H1 (cell line): ENCODE measurements around the gene TMEM145. TPM values are rescaled to one million over a fixed set of nuclear protein-coding genes. Genes with fewer than 3 reads are reported as not detected.

Experiments
- CEBPB ChIP-seq: IDR thresholded peaks from 2 replicates; pipeline ENCODE4 v1.6.1; 2012; ENCODE audit warnings: low read depth, low read length
- CHD1 ChIP-seq: IDR thresholded peaks from 2 replicates; pipeline ENCODE4 v1.6.1; 2012; ENCODE audit warnings: low read depth, low read length, improper control_type of control experiment
- CHD2 ChIP-seq: IDR thresholded peaks from 2 replicates; pipeline ENCODE4 v1.6.1; 2012; ENCODE audit warnings: low read length, improper control_type of control experiment
- KDM4A ChIP-seq: IDR thresholded peaks from one replicate; pipeline ENCODE4 v1.7.1; 2012; ENCODE audit warnings: low read depth, mild to moderate bottlenecking, moderate library complexity, low read length, inconsistent platforms; ENCODE audit not compliant: severe bottlenecking
- RXRA ChIP-seq: IDR thresholded peaks from 2 replicates; pipeline ENCODE4 v1.6.1; 2011; ENCODE audit warnings: low read depth, mild to moderate bottlenecking, low read length, moderate library complexity; ENCODE audit not compliant: insufficient read depth
- SP2 ChIP-seq: IDR thresholded peaks from 2 replicates; pipeline ENCODE4 v1.6.1; 2012; ENCODE audit warnings: mild to moderate bottlenecking, low read length, inconsistent platforms
- TEAD4 ChIP-seq: IDR thresholded peaks from 2 replicates; pipeline ENCODE4 v1.6.1; 2012; ENCODE audit warnings: low read depth, low read length, inconsistent platforms, mixed read lengths
- polyA plus RNA-seq, 7 experiments: library from polyadenylated mRNA; depleted of rRNA in 3 of 7; stranded (reverse) in 5 of 7; unstranded in 2 of 7; fragments of >200 nt in 5 of 7; fragments of 200-250 nt in 2 of 7; gene quantifications; 1 replicate in 5 of 7; 2 replicates in 1 of 7; 4 replicates in 1 of 7; pipeline versions ENCODE4 v1.2.1 to v1.2.3, GENCODE V29; 2011 to 2013; ENCODE audit warnings: missing spikeins in 2 of 7, mixed read lengths in 2 of 7
- total RNA-seq: library from RNA; stranded (reverse); fragmentation: NEBNext Ultra II Directional; extraction: Animal tissue kit (Norgen Biotek cat#: 25700); gene quantifications from 2 replicates; pipeline ENCODE4 v1.2.1, GENCODE V29; 2021
- TF ChIP-seq, protein P1 (sequence below): fragments of 300-600 bp; sonication (generic); IDR thresholded peaks from 2 replicates; pipeline ENCODE4 v1.7.1; 2012; ENCODE audit warnings: low read length, moderate library complexity, mild to moderate bottlenecking, inconsistent platforms; ENCODE audit not compliant: insufficient replicate concordance

Gene TMEM145
- total and polyA plus RNA-seq, 2 of the 8 experiments (the other 6 are each of a cell fraction or from before 2014, with no cell fraction given) = 2.3 to 4.7 TPM

DNA sequence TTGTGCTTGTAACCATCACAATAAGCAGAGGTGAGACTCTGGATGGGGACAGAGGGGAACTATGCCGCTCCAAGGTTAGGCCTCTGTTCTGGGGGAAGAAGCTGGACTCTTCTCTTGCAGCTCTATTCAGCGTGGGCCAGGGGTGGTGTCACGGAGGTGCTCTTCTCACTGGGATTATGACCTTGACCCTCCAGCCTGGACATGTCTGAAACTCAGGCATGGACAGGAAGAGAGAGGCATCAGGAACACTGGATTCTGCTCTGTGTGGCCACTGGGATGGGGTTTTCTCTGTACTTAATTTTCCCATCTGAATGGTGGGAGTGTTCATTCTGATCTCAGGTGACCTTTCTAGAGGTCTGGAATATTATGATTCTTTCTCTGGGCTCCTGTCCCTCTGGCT lies 19.9 kb downstream of the TMEM145 start (continued):
- TF ChIP-seq KDM4A (no peak), CHD1 (no peak), CHD2 (no peak), RXRA (no peak), TEAD4 (no peak), CEBPB (no peak), SP2 (no peak)
- TF ChIP-seq, protein P1, sequence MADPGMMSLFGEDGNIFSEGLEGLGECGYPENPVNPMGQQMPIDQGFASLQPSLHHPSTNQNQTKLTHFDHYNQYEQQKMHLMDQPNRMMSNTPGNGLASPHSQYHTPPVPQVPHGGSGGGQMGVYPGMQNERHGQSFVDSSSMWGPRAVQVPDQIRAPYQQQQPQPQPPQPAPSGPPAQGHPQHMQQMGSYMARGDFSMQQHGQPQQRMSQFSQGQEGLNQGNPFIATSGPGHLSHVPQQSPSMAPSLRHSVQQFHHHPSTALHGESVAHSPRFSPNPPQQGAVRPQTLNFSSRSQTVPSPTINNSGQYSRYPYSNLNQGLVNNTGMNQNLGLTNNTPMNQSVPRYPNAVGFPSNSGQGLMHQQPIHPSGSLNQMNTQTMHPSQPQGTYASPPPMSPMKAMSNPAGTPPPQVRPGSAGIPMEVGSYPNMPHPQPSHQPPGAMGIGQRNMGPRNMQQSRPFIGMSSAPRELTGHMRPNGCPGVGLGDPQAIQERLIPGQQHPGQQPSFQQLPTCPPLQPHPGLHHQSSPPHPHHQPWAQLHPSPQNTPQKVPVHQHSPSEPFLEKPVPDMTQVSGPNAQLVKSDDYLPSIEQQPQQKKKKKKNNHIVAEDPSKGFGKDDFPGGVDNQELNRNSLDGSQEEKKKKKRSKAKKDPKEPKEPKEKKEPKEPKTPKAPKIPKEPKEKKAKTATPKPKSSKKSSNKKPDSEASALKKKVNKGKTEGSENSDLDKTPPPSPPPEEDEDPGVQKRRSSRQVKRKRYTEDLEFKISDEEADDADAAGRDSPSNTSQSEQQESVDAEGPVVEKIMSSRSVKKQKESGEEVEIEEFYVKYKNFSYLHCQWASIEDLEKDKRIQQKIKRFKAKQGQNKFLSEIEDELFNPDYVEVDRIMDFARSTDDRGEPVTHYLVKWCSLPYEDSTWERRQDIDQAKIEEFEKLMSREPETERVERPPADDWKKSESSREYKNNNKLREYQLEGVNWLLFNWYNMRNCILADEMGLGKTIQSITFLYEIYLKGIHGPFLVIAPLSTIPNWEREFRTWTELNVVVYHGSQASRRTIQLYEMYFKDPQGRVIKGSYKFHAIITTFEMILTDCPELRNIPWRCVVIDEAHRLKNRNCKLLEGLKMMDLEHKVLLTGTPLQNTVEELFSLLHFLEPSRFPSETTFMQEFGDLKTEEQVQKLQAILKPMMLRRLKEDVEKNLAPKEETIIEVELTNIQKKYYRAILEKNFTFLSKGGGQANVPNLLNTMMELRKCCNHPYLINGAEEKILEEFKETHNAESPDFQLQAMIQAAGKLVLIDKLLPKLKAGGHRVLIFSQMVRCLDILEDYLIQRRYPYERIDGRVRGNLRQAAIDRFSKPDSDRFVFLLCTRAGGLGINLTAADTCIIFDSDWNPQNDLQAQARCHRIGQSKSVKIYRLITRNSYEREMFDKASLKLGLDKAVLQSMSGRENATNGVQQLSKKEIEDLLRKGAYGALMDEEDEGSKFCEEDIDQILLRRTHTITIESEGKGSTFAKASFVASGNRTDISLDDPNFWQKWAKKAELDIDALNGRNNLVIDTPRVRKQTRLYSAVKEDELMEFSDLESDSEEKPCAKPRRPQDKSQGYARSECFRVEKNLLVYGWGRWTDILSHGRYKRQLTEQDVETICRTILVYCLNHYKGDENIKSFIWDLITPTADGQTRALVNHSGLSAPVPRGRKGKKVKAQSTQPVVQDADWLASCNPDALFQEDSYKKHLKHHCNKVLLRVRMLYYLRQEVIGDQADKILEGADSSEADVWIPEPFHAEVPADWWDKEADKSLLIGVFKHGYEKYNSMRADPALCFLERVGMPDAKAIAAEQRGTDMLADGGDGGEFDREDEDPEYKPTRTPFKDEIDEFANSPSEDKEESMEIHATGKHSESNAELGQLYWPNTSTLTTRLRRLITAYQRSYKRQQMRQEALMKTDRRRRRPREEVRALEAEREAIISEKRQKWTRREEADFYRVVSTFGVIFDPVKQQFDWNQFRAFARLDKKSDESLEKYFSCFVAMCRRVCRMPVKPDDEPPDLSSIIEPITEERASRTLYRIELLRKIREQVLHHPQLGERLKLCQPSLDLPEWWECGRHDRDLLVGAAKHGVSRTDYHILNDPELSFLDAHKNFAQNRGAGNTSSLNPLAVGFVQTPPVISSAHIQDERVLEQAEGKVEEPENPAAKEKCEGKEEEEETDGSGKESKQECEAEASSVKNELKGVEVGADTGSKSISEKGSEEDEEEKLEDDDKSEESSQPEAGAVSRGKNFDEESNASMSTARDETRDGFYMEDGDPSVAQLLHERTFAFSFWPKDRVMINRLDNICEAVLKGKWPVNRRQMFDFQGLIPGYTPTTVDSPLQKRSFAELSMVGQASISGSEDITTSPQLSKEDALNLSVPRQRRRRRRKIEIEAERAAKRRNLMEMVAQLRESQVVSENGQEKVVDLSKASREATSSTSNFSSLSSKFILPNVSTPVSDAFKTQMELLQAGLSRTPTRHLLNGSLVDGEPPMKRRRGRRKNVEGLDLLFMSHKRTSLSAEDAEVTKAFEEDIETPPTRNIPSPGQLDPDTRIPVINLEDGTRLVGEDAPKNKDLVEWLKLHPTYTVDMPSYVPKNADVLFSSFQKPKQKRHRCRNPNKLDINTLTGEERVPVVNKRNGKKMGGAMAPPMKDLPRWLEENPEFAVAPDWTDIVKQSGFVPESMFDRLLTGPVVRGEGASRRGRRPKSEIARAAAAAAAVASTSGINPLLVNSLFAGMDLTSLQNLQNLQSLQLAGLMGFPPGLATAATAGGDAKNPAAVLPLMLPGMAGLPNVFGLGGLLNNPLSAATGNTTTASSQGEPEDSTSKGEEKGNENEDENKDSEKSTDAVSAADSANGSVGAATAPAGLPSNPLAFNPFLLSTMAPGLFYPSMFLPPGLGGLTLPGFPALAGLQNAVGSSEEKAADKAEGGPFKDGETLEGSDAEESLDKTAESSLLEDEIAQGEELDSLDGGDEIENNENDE = no peak
